ENCODE results near the gene E2F1.
"Not testable (repeated sequence)": the region's sequence is repeated elsewhere in the genome, so short reads cannot be mapped to it uniquely, and the experiment has no call there.

The E2F1 gene

GRCh38 chr20:33657704-33658095, 28.5 kb downstream of the E2F1 start:
- DNase-seq (ENCODE audit: low spot score), result no peak

DNA sequence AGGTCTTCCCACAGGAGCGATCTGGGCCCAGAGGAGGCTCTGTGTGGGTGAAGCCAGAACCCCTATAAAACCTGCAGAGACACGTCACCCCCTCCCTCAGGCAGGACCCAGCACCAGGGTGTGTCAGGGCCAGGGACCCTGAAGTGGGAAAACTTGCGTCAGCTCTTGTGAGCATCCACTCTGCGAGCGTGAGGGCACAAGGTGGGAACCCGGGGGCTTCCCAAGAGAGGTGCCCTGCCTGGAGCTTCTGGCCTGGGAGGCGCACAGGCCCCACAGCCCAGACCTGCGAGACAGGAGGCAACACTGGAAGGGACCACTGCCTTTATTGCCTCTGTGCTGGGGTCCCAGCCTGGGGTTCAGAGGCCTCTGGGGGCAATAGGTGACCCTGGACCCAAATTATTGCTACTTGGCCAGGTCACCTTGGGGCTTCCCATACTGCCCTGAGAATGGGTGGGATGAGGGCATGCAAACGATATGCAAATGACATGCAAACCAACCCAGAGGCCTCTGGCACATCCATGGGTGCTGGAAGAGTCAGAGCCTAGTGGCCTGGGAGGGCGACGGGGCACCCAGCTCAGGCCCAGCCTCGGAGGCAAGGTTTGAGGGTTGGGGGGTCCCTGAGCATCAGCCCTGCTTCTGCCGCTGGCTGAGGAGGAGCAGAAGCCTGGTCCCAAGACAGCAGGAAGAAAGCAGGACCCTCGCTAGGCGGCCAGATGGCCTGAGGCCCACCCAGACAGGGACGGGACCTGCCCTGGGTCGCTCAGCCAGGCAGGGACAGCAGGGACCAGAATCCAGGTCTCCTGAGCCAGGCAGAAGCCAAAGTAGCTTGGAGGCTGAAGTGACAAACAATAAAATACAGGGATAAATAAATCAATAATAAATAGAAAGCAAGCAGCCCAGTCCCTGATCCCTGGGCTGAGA, 29.1 kb downstream of the E2F1 start:
- DNase-seq (ENCODE audit: low spot score), result no peak

DNA sequence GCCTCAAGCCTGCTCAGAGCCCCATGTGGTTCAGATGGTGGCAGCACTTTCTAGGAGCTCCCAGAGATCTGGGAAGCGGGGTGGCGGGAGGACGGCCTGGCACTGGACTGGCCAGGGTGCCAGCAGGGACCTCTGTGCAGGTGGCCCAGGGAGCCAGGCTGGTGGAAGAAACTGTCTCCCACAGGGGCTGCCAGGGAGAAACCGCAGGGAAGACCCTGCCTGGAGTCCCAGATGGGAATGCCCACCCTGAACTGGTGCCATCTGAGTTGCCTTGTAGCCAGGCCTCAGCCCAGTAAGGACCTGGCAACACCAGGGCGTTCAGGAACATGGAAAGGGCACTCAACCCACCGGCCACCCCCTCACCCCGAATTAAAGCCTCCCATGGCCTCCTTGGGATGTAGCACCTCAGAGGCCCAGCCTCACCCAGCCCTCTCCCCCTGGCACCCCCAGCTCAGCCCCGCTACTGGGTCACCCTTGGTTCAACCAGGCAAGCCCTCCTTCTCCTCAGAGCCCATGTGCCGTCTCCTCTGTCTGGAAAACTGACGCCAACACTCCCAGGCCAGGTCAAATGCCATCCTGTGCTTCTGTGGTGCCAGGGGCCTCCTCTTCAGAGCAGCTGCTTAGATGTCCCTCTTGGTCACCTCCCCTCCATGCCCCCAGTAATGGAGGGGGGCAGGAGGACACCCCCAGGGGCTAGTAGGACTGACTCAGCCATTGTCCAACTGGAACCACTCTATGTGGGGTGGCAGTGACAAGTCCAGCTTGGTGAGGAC, 30.0 kb downstream of the E2F1 start:
- no peak for DNase-seq (ENCODE audit: low spot score)

GRCh38 chr20:33655164-33655563, 31.0 kb downstream of the E2F1 start:
- no peak for DNase-seq (ENCODE audit: low spot score)

DNA sequence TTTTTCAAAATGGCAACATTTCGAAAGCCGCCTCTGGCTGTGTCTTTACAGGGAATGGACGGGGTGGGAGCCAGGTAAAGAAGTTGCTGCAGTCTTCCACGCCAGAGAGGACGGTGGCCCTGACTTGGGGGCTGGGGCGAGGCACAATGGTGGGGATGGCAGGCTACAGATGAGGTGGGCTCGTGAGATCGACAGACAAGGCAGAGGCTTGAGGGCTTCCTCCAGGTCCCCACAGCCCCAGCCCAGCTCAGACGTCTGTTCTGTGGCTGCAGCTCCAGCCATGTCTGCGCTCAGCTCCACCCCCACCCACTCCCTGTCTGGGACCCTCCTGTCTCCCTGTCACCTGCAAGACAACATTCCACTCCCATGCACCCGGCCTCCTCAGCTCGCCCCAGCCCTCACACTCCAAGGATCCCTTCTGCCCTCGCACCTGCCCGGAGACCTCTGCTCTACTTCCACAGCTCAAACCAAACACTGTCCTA, 31.5 kb downstream of the E2F1 start:
- DNase-seq (ENCODE audit: low spot score), result no peak

DNA sequence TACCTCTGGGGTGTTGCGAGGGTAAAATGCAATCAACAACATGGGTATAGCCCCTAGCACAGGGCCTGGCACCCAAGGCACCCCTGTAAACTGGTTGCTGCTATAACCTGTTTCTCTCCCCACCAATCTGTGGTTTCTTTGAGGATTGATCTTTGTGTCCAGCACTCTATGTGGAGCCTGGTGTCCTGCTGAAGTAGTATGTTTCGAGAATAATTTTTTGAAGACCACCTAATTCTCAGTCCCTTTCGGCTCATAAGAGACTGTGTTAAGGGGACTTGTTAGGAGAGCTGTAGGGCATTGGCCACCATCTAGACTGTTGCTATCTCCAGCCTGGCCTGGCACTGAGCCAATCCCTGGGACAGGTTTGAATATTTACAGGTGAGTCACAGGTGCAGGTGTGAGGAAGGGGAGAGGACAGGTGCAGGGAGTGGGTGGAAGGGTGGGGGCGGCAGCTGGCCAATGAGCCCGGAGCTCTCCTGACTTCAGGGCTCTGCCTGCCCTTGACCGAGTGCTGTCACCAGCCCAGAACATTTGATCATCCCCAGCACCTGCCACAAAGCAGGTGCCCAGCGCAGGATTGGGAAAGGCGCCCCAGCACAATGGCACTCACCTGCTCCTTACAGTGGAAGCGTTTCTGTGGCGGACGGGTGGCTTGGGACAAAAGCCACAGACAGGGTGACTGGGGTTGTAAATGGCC, 32.1 kb downstream of the E2F1 start:
- no peak for DNase-seq (ENCODE audit: low spot score)

DNA sequence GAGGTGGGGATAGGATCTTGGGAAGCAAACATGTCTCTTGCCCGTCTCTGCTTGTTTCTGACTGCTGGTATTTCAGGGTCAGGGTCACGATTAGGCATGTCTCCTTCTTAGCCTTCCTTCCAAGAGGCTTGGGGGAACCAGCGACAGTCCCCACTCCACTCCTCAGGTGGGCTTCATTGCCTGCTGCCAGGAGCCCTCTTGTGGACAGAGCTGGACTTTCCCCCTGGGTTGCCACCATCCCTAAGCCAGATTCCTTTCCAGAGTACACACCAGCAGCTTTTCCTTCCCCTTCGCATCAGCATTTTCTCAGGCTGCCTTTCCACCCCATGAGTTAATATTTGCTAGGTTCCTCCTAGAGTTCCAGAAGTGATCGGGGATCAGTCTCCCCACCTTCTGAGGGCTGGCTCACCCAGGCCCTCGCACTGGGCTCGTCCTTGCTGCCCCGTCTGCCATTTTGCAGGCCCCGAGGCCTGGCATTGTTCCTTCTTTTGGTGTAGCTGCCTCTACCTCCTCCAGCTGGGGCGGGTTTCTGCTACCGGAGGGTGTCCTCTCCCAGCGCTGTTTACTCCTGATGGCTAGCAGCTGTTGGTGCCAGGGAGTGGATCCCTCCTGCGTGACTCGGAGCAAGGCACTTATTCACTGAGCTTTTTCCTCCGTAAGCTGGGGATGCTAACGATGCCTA, 32.8 kb downstream of the E2F1 start:
- peak; percentile 88 for DNase-seq (ENCODE audit: low spot score)

GRCh38 chr20:33651562-33652048, 34.6 kb downstream of the E2F1 start:
- no peak for DNase-seq (ENCODE audit: low spot score)

DNA sequence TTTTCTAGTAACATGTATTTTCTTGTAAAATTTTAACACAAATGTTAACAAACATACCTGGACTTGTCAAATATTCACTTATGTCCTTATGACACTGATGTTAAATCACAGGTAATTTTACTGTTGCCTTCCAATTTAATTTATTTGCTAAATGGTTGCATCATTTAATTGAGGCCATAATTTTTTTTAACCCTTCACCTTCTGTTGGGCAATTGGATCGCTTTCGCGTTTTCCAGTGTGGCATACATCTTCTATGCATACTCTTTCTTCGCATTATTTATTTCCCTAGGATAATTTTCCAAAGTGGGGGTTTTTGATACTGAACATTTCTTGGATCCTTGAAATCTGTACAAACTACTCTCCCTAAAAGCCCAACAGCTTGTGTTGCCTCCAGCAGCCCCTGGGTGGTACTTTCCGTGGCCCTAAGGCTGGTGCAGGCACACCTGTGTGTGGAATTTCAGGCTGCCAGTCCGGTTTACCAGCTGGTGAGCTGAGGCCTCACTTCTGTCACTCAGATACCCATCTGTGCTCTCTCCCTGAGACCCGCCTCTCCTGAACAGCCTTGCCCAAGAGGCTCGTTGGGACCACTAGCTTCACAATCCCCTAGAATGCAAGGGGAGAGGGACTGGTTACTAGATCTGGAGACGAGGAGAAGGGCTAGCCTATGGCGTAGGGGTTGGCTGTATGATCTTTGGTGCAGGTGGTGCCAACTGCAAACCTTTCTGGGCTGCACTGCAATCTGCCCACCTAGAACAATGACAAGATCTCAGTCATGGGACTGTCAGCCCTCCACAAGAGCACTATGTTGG, 35.2 kb downstream of the E2F1 start:
- DNase-seq (ENCODE audit: low spot score), result no peak

GRCh38 chr20:33650111-33650752, 36.0 kb downstream of the E2F1 start:
- DNase-seq (ENCODE audit: low spot score), result no peak

GRCh38 chr20:33649201-33649681, 36.9 kb downstream of the E2F1 start:
- DNase-seq (ENCODE audit: low spot score), result peak; percentile 58

GRCh38 chr20:33648396-33649004, 37.7 kb downstream of the E2F1 start:
- peak; percentile 47 for DNase-seq (ENCODE audit: low spot score)

DNA sequence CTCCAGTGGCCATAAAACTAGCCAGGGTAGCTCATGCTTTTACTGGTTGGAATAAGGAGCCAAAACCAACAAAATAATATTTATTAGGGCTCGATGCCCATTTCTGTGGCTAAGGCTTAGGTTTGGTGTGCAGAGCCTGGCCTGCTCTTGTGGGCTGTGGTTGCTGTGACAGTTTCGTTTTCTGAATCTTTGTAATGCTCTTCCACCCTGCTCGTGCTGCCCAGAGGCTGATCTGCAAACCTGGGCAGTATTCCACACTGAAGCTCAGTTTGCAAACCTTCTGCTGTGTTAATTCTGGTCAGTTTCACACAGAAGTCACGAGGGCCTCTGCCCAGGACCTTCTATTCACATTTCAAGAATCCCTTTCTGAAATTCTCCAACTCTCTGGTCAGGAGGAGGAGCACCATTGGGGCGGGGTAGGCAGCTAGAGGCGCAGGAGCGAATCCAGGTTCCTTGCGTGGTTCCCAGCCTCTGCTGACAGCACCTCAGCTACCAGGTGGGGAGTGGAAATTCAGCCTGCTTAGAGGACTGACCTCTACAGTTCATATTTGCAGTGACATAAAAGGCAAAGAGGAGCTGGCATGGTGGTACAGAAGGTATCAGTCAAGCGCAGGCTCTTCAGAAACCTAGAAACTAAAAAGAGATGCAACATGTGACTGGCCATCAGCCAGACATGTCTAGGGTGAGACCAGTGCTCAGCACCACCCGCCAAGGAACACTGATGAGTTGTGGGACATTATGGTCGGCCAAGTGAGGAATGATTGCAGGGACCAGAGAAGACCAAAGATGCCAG, 38.4 kb downstream of the E2F1 start:
- DNase-seq (ENCODE audit: low spot score), result peak; percentile 92

- DNase-seq (ENCODE audit: low spot score), result not testable (repeated sequence)
Observed at GRCh38 chr20:33646959-33647602, 39.1 kb downstream of the E2F1 start.

DNA sequence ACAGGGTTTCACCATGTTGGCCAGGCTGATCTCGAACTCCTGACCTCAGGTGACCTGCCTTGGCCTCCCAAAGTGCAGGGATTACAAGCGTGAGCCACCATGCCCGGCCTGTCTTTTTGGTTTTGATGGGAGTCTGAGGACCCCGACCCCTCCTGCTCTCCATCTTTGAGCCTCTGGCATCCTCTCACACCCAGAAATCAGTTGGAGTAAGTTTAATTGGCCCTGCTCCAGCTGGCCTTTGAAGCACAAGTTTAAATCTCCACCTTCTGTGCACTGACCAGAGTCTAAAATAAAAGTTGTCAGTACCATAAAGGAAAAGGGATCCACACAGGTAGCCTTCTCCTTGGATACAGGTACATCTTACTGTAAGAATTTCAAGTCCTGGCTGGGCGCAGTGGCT, 40.0 kb downstream of the E2F1 start:
- no peak for DNase-seq (ENCODE audit: low spot score)

DNA sequence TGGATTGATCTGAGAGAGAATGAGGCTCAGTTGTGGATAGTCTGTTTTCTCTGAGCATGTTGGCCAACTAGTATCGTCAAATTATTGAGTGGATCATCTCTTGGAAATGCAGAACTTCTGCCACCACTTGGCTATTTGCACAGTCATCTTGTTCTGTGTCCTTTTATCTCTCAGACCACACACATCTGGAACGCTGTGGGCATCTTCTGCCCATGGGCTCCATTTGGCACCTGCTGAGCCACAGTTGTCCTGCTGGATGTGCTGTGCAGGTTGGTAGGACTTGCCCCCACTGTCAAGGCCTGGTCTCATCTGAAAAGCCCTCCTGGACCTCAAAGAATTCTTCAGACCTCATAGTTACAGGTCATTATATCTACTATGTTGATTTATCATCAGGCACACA, 40.8 kb downstream of the E2F1 start:
- no peak for DNase-seq (ENCODE audit: low spot score)

DNA sequence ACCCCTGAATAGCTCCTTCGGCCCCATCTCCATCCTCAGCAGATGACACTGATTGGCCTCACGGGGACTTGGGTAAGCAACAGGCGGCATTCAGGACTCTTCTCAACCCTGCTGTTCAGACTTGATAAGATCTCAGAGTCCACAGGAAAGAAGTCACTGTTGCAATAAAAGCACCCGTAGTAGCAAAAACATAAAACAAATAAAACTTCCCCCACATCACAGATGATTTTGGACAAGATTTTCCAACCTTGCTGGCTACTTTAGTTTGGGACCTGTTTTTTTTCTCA, 41.2 kb downstream of the E2F1 start:
- DNase-seq (ENCODE audit: low spot score), result no peak

DNA sequence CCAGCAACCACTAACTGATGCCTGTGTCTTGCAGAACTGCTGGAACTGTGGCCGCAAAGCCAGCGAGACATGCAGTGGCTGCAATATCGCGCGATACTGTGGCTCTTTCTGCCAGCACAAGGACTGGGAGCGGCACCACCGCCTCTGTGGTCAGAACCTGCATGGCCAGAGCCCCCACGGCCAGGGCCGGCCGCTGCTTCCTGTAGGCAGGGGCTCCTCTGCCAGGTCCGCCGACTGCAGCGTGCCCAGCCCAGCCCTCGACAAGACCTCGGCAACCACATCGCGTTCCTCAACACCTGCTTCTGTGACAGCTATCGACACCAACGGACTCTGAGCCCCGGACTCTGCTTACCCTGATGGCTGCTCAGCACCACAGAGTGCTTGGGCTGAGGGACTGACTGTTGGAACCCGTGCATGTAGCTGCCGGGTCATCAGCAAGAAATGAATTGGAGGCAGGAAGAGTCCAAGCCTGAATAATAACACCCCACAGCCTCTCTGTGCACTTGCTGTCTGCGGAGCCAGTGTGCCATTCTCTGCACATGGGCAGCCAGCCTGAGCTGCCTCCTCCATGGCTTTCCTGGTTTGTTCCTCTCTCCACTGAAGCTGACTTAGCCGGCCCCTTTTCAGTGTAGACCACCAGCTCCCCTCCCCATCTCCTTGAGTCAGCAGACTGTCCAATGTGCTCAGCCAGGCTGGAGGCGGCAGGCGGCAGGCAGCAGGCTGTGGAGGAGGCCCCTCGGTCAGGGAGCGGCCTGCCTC, 41.7 kb downstream of the E2F1 start:
- DNase-seq (ENCODE audit: low spot score), result no peak
